T-helper 2 cell treated with Interferon-gamma antibody and Interleukin-4, amounts not matched to agents 100 ng/mL and 5 ng/mL, for 36 hours (primary cell): ENCODE results near the gene TMEM121B. TPM values are rescaled to one million over a fixed set of nuclear protein-coding genes. Genes with fewer than 3 reads are reported as not detected.

Experiments
- intact Hi-C: fragments of 100-400 bp; cut with micrococcal nuclease; formaldehyde crosslinking; loops from one replicate; pipeline ENCODE4 v1.15.1; 2023
- total RNA-seq: library from RNA; stranded (reverse); gene quantifications from 2 replicates; pipeline ENCODE4 v1.2.3, GENCODE V29; 2022

Gene TMEM121B
- total RNA-seq, 1 donor from 2014 or later = 0.09 TPM

- intact Hi-C loops = no loop called here
Measured at GRCh38 chr22:17096071-17096470, 25.1 kb downstream of the TMEM121B start.

- intact Hi-C loops = no loop called here
Measured at GRCh38 chr22:17095538-17095937, 25.6 kb downstream of the TMEM121B start.

GRCh38 chr22:17093081-17093480 lies 28.1 kb downstream of the TMEM121B start:
- intact Hi-C loops = no loop called here

GRCh38 chr22:17091851-17092250 lies 29.3 kb downstream of the TMEM121B start:
- intact Hi-C loops = no loop called here

- intact Hi-C loops = no loop called here
Measured at GRCh38 chr22:17090550-17090949, 30.6 kb downstream of the TMEM121B start.

- intact Hi-C loops = loop anchor here (1.0 to 10.0 kb wide), 5 partner anchors 11 to 197 kb away; no protein-coding TSS in a partner anchor
Measured at GRCh38 chr22:17087498-17088131, 33.5 kb downstream of the TMEM121B start.

GRCh38 chr22:17086788-17087497 lies 34.2 kb downstream of the TMEM121B start:
- intact Hi-C loops = loop anchor here (1.0 to 10.0 kb wide), 5 partner anchors 11 to 198 kb away; no protein-coding TSS in a partner anchor

GRCh38 chr22:17086296-17086695 lies 34.9 kb downstream of the TMEM121B start:
- intact Hi-C loops = loop anchor here (2.0 to 10.0 kb wide), 4 partner anchors 21 to 199 kb away; no protein-coding TSS in a partner anchor

- intact Hi-C loops = loop anchor here (1.0 to 10.0 kb wide), 6 partner anchors 21 to 543 kb away; partner anchors contain the start of gene ATP6V1E1
Measured at GRCh38 chr22:17085277-17086181, 35.6 kb downstream of the TMEM121B start.

- intact Hi-C loops = loop anchor here (1.0 to 10.0 kb wide), 6 partner anchors 9 to 693 kb away; partner anchors contain the start of genes ATP6V1E1 and HDHD5
Measured at GRCh38 chr22:17084554-17085276, 36.4 kb downstream of the TMEM121B start, which contains the start of gene IL17RA. Gene IL17RA (plus strand): TSS chr22:17085000. CDS start chr22:17085092, 92 bp downstream.

GRCh38 chr22:17083811-17084441 lies 37.2 kb downstream of the TMEM121B start:
- intact Hi-C loops = loop anchor here (1.0 to 10.0 kb wide), 5 partner anchors 9 to 693 kb away; partner anchors contain the start of gene HDHD5

- intact Hi-C loops = loop anchor here (10.0 kb wide), 1 partner anchor 202 kb away; no protein-coding TSS in a partner anchor
Measured at GRCh38 chr22:17083255-17083654, 37.9 kb downstream of the TMEM121B start.

GRCh38 chr22:17079572-17079971 lies 41.6 kb downstream of the TMEM121B start:
- intact Hi-C loops = no loop called here

GRCh38 chr22:17077255-17077654 lies 43.9 kb downstream of the TMEM121B start:
- intact Hi-C loops = no loop called here

GRCh38 chr22:17074648-17075002 lies 46.5 kb downstream of the TMEM121B start:
- intact Hi-C loops = loop anchor here (1.0 kb wide), 3 partner anchors 10 to 427 kb away; partner anchors contain the start of gene IL17RA

- intact Hi-C loops = no loop called here
Measured at GRCh38 chr22:17072877-17073276, 48.3 kb downstream of the TMEM121B start.
